Thoracic aorta (tissue), 2 donors: ENCODE data around the gene KCNIP4. TPM values are rescaled to one million over a fixed set of nuclear protein-coding genes. Genes with fewer than 3 reads are reported as not detected.

ENCODE experiments used
- ATAC-seq: fragments of 150-250 bp; one replicate; pipeline ENCODE4 v1.8.0; 2017; ENCODE audit warnings: low read depth; ENCODE audit not compliant: insufficient number of reproducible peaks, low FRiP score
- DNase-seq: peaks from one replicate; pipeline ENCODE4 v3.0.0-alpha.2; 2020; ENCODE audit warnings: low spot score
- H3K27ac ChIP-seq, 2 donors: fragments of 200-600 bp; sonication (generic); 1 replicate in 1 of 2; 2 replicates in 1 of 2; pipeline ENCODE4 v1.5.1; 2016; ENCODE audit warnings: mild to moderate bottlenecking in 2 of 2, moderate library complexity in 2 of 2
- H3K27me3 ChIP-seq: fragments of 200-600 bp; sonication (generic); replicated peaks from 2 replicates; pipeline ENCODE4 v1.6.0; 2016; ENCODE audit warnings: mild to moderate bottlenecking; ENCODE audit not compliant: insufficient read depth
- H3K36me3 ChIP-seq: fragments of 200-600 bp; sonication (generic); one replicate; pipeline ENCODE4 v1.5.1; 2016
- H3K4me1 ChIP-seq, 2 donors: fragments of 200-600 bp; sonication (generic); 1 replicate in 1 of 2; 2 replicates in 1 of 2; pipeline versions ENCODE4 v1.5.1 to v1.6.0; 2016; ENCODE audit warnings: low read depth in 2 of 2, mild to moderate bottlenecking in 1 of 2; ENCODE audit not compliant: control insufficient read depth in 1 of 2
- H3K4me3 ChIP-seq: fragments of 200-600 bp; sonication (generic); 2 replicates; pipeline ENCODE4 v1.5.1; 2016; ENCODE audit warnings: mild to moderate bottlenecking
- H3K9me3 ChIP-seq: fragments of 200-600 bp; sonication (generic); 2 replicates; pipeline ENCODE4 v1.5.1; 2016
- total RNA-seq, 2 donors: library from RNA; depleted of rRNA; stranded (reverse); fragments of >200 nt; gene quantifications; one replicate each; pipeline versions ENCODE4 v1.1.0 to v1.2.3, GENCODE V29; 2016
- TF ChIP-seq, protein P1 (sequence below): fragments of 200-600 bp; sonication (generic); IDR thresholded peaks from one replicate; pipeline ENCODE4 v1.5.1; 2019; ENCODE audit warnings: antibody characterized with exemption

Gene KCNIP4
- total RNA-seq, 2 donors from 2014 or later, result not detected

DNA sequence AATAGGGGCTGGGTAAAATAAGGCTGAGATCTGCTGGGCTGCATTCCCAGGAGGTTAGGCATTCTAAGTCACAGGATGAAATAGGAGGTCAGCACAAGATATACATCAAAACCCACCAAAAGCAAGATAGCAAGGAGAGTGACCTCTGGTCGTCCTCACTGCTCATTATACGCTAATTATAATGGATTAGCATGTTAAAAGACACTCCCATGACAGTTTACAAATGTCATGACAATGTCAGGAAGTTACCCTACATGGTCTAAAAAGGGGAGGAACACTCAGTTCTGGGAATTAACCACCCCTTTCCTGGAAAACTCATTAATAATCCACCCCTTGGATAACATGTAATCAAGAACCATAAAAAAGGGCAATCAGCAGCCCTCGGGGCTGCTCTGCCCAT, 403.6 kb downstream of the KCNIP4 start:
- ATAC-seq (no peak), DNase-seq (no peak)
- TF ChIP-seq, protein P1, sequence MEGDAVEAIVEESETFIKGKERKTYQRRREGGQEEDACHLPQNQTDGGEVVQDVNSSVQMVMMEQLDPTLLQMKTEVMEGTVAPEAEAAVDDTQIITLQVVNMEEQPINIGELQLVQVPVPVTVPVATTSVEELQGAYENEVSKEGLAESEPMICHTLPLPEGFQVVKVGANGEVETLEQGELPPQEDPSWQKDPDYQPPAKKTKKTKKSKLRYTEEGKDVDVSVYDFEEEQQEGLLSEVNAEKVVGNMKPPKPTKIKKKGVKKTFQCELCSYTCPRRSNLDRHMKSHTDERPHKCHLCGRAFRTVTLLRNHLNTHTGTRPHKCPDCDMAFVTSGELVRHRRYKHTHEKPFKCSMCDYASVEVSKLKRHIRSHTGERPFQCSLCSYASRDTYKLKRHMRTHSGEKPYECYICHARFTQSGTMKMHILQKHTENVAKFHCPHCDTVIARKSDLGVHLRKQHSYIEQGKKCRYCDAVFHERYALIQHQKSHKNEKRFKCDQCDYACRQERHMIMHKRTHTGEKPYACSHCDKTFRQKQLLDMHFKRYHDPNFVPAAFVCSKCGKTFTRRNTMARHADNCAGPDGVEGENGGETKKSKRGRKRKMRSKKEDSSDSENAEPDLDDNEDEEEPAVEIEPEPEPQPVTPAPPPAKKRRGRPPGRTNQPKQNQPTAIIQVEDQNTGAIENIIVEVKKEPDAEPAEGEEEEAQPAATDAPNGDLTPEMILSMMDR, result no peak
- H3K9me3 ChIP-seq, result no peaks in the 10 kb centered on the region
- no peak overlapping the region for H3K27ac ChIP-seq
- no peak overlapping the region for H3K4me3 ChIP-seq
- no peaks in the 10 kb centered on the region for H3K36me3 ChIP-seq
- no peaks in the 10 kb centered on the region for H3K4me1 ChIP-seq
- no peaks in the 10 kb centered on the region for H3K27me3 ChIP-seq

DNA sequence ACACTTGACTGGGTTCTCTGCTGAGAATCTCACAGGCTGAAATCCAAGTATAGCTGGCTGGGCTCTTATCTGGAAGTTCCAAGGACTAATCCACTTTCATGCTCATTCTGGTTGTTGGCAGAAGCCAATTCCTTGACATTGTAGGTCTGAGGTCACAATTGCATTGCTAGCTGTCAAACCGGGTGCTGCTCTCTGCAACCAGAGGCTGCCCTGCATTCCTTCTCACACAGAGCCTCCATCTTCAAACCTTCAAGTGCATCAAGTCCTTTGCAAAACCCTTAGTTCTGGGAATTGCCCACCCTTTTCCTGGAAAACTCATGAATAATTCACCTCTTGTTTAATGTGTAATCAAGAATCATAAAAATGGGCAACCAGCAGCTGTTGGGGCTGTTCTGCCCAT, 404.2 kb downstream of the KCNIP4 start:
- H3K4me3 ChIP-seq, result no peak overlapping the region
- H3K9me3 ChIP-seq, result no peaks in the 10 kb centered on the region
- ATAC-seq, result no peak
- no peak for DNase-seq
- no peaks in the 10 kb centered on the region for H3K4me1 ChIP-seq
- TF ChIP-seq, protein P1, result no peak
- H3K27ac ChIP-seq, result no peak overlapping the region
- H3K27me3 ChIP-seq, result no peaks in the 10 kb centered on the region
- no peaks in the 10 kb centered on the region for H3K36me3 ChIP-seq

DNA sequence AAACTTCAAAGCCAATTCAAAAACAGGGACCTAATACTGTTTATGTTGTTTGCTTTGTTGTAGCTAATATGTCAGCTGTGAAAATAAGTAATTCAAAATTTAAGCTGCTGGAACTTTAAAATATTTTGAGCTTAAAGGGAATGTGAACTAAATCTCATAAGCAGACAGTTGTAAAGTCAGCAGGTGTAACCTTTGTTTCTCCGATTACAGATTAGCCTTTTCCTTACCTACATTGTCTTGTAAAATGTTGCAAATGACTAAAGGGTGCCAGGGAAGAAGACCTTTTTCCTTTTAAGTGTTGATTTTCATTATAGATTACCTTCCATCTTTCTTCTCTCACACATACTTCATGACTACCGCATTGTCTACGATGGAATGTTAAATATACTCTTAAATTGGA, 405.1 kb downstream of the KCNIP4 start:
- Histone ChIP-seq H3K27ac (no peak overlapping the region), H3K9me3 (no peaks in the 10 kb centered on the region), H3K4me1 (no peaks in the 10 kb centered on the region), H3K27me3 (no peaks in the 10 kb centered on the region), H3K36me3 (no peaks in the 10 kb centered on the region), H3K4me3 (no peak overlapping the region)
- ATAC-seq (no peak), DNase-seq (no peak)
- TF ChIP-seq, protein P1, result no peak

DNA sequence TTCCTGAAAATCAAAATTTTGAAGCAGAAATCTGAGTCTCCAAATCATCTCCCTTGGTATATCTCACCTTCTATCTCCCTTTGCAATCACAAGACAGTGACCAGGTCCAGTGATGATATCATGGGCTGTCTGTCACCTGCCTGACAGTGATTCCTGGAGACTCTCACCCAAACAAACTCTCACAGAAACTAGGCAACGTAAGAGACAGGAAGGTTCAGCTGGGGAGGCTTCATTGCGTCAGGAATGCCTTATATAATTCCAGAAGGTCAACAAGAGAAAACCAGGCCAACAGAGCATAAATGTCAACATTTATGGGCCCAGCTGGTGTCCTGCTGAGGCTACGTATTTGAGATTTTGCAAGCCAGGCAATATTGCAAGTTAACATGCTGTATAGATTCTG, 412.7 kb downstream of the KCNIP4 start:
- no peak for DNase-seq
- TF ChIP-seq, protein P1, result no peak
- no peaks in the 10 kb centered on the region for H3K36me3 ChIP-seq
- H3K9me3 ChIP-seq, result no peaks in the 10 kb centered on the region
- no peaks in the 10 kb centered on the region for H3K27me3 ChIP-seq
- no peaks in the 10 kb centered on the region for H3K4me1 ChIP-seq
- no peak overlapping the region for H3K4me3 ChIP-seq
- no peak for ATAC-seq
- H3K27ac ChIP-seq, result no peak overlapping the region

DNA sequence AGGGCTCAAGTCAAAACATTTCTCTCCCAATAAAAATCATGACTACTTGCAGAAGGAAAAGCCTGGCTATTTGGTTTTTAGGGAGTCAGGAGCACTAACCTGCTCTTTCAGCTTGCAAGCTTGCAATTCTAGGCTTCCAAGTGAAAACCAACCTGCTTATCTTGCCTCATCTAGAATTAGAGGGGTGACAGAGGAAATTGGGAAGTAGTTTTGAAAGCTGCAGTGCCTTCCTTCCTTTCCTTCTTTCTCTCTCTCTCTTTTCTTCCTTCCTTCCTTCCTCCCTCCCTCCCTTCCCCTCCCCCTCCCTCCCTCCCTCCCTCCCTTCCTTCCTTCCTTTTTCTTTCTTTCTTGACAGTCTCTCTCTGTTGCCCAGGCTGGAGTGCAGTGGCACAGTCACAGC, 417.5 kb downstream of the KCNIP4 start:
- Histone ChIP-seq H3K4me1 (no peaks in the 10 kb centered on the region), H3K36me3 (no peaks in the 10 kb centered on the region), H3K27me3 (no peaks in the 10 kb centered on the region), H3K27ac (no peak overlapping the region), H3K4me3 (no peak overlapping the region), H3K9me3 (no peaks in the 10 kb centered on the region)
- no peak for DNase-seq
- no peak for ATAC-seq
- TF ChIP-seq, protein P1, result no peak
